Keratinocyte (primary cell): ENCODE measurements around the gene SCUBE1. TPM values are rescaled to one million over a fixed set of nuclear protein-coding genes. Genes with fewer than 3 reads are reported as not detected.

ENCODE experiments used
- DNase-seq: peaks from one replicate; pipeline ENCODE4 v3.0.0-alpha.2; 2011; ENCODE audit warnings: low read depth, missing footprints, low spot score
- FAIRE-seq: peaks from 2 replicates; lab custom pipeline; 2011; peaks lifted over from hg19 to GRCh38; lab: Jason Lieb, UNC
- H2AFZ ChIP-seq: 2 replicates; pipeline ENCODE4 v1.6.0; 2012; ENCODE audit warnings: low read length, control low read depth, inconsistent platforms; ENCODE audit not compliant: control insufficient read depth
- H3K27ac ChIP-seq: 2 replicates; pipeline ENCODE4 v1.5.1; 2011; ENCODE audit warnings: low read length; ENCODE audit not compliant: control insufficient read depth, insufficient read depth
- H3K27me3 ChIP-seq: 3 replicates; pipeline ENCODE4 v1.6.0; 2011; ENCODE audit warnings: low read length; ENCODE audit not compliant: control insufficient read depth, insufficient read depth; ENCODE audit errors: extremely low read depth
- H3K36me3 ChIP-seq, 2 experiments: 2 replicates in 1 of 2; 3 replicates in 1 of 2; pipeline ENCODE4 v1.5.1; 2011; ENCODE audit warnings: low read length in 2 of 2, mild to moderate bottlenecking in 1 of 2; ENCODE audit not compliant: control insufficient read depth in 2 of 2, insufficient read depth in 2 of 2; ENCODE audit errors: extremely low read depth in 1 of 2
- H3K4me1 ChIP-seq: 3 replicates; pipeline ENCODE4 v1.5.1; 2011; ENCODE audit warnings: low read length; ENCODE audit not compliant: control insufficient read depth, insufficient read depth; ENCODE audit errors: extremely low read depth
- H3K4me2 ChIP-seq: 3 replicates; pipeline ENCODE4 v1.6.0; 2011; ENCODE audit warnings: low read depth, low read length; ENCODE audit not compliant: control insufficient read depth, insufficient read depth; ENCODE audit errors: extremely low read depth
- H3K4me3 ChIP-seq, 3 experiments: fragments of 200-600 bp in 1 of 3; sonication (generic) in 1 of 3; 2 replicates in 2 of 3; 3 replicates in 1 of 3; pipeline ENCODE4 v1.5.1; 2011 to 2016; ENCODE audit warnings: low read length in 3 of 3, mild to moderate bottlenecking in 3 of 3, control low read depth in 2 of 3, inconsistent platforms in 1 of 3, low read depth in 1 of 3, mixed read lengths in 1 of 3, mixed run types in 1 of 3, moderate library complexity in 1 of 3; ENCODE audit not compliant: control insufficient read depth in 2 of 3, insufficient read depth in 2 of 3; ENCODE audit errors: extremely low read depth in 1 of 3
- H3K79me2 ChIP-seq: 2 replicates; pipeline ENCODE4 v1.6.0; 2012; ENCODE audit warnings: low read length; ENCODE audit not compliant: control insufficient read depth, insufficient read depth
- H3K9ac ChIP-seq: 3 replicates; pipeline ENCODE4 v1.6.0; 2011; ENCODE audit warnings: low read length; ENCODE audit not compliant: control insufficient read depth, insufficient read depth; ENCODE audit errors: extremely low read depth
- H3K9me1 ChIP-seq: 3 replicates; pipeline ENCODE4 v1.6.0; 2011; ENCODE audit warnings: low read length; ENCODE audit not compliant: control insufficient read depth, insufficient read depth; ENCODE audit errors: extremely low read depth
- H3K9me3 ChIP-seq: 2 replicates; pipeline ENCODE4 v1.5.1; 2012; ENCODE audit warnings: low read depth, low read length; ENCODE audit not compliant: control insufficient read depth
- H4K20me1 ChIP-seq: 3 replicates; pipeline ENCODE4 v1.6.0; 2011; ENCODE audit warnings: low read length; ENCODE audit not compliant: control insufficient read depth, insufficient read depth; ENCODE audit errors: extremely low read depth
- CTCF ChIP-seq, 3 experiments: IDR thresholded peaks in 1 of 3; conservative IDR thresholded peaks in 1 of 3; optimal IDR thresholded peaks in 1 of 3; 2 replicates in 2 of 3; 3 replicates in 1 of 3; pipeline versions ENCODE3 to v1.5.1; 2011; ENCODE audit warnings: low read length in 3 of 3, mild to moderate bottlenecking in 3 of 3, moderate library complexity in 2 of 3, control low read depth in 1 of 3, inconsistent platforms in 1 of 3; ENCODE audit not compliant: insufficient read depth in 2 of 3; ENCODE audit errors: extremely low read depth in 1 of 3
- EZH2 ChIP-seq: IDR thresholded peaks from one replicate; pipeline ENCODE4 v1.6.1; 2012; ENCODE audit warnings: inconsistent platforms, mild to moderate bottlenecking, low read length, moderate library complexity
- dilution Hi-C: fragments of 300-500 bp; cut with MboI; formaldehyde crosslinking; loops from one replicate; pipeline ENCODE4 v1.7.0; 2020; ENCODE audit warnings: low sequenced_read_pairs; ENCODE audit not compliant: extremely low pct_ligation_motif_present
- polyA plus RNA-seq, 5 experiments: library from polyadenylated mRNA; depleted of rRNA in 3 of 5; stranded (reverse) in 3 of 5; stranded (forward) in 1 of 5; unstranded in 1 of 5; fragments of >200 nt; gene quantifications; 1 replicate in 1 of 5; 2 replicates in 3 of 5; 3 replicates in 1 of 5; pipeline versions ENCODE4 v1.2.1 to v1.2.3, GENCODE V29; 2011 to 2012; ENCODE audit warnings: missing spikeins in 2 of 5, low read depth in 1 of 5, low replicate concordance in 1 of 5

Gene SCUBE1
- polyA plus RNA-seq, 1 donor (not counting 4 experiments of a cell fraction or from before 2014, with no cell fraction given) = not detected

GRCh38 chr22:43390166-43390565 is 47.0 kb upstream of the SCUBE1 start:
- Histone ChIP-seq H2AFZ (no peak overlapping the region), H3K36me3 (no peaks in the 10 kb centered on the region), H3K27ac (no peak overlapping the region), H3K79me2 (no peaks in the 10 kb centered on the region), H3K9me3 (no peaks in the 10 kb centered on the region), H4K20me1 (no peaks in the 10 kb centered on the region), H3K9ac (no peak overlapping the region), H3K4me2 (no peak overlapping the region), H3K9me1 (no peaks in the 10 kb centered on the region), H3K4me1 (no peaks in the 10 kb centered on the region), H3K27me3 (peaks cover 18% of the 10 kb centered on the region), H3K4me3 (no peak overlapping the region)
- FAIRE-seq (no peak), DNase-seq (no peak)
- TF ChIP-seq CTCF (optimal IDR thresholded peaks at IDR 0.05 in 1 of 3, IDR thresholded peaks at IDR 0.05 in 1 of 3, conservative IDR thresholded peaks at IDR 0.05 in 1 of 3; ENCODE audit: extremely low read depth in 1 of 3, insufficient read depth in 2 of 3, low read length in 3 of 3) (no peak), EZH2 (no peak)
- dilution Hi-C loops = no loop called here

GRCh38 chr22:43389227-43389836 is 46.2 kb upstream of the SCUBE1 start:
- Histone ChIP-seq H3K36me3 (no peaks in the 10 kb centered on the region), H3K79me2 (no peaks in the 10 kb centered on the region), H3K4me1 (no peaks in the 10 kb centered on the region), H3K4me2 (no peak overlapping the region), H3K9ac (no peak overlapping the region), H3K9me1 (no peaks in the 10 kb centered on the region), H3K27me3 (peaks cover 15% of the 10 kb centered on the region), H2AFZ (no peak overlapping the region), H4K20me1 (no peaks in the 10 kb centered on the region), H3K27ac (no peak overlapping the region), H3K4me3 (no peak overlapping the region), H3K9me3 (no peaks in the 10 kb centered on the region)
- FAIRE-seq (no peak), DNase-seq (no peak)
- dilution Hi-C loops = no loop called here
- TF ChIP-seq CTCF (optimal IDR thresholded peaks at IDR 0.05 in 1 of 3, IDR thresholded peaks at IDR 0.05 in 1 of 3, conservative IDR thresholded peaks at IDR 0.05 in 1 of 3; ENCODE audit: extremely low read depth in 1 of 3, insufficient read depth in 2 of 3, low read length in 3 of 3) (no peak), EZH2 (no peak)
